ENCODE data around the gene ARPIN.
A peak's percentile ranks its signal among the peaks of the same experiment; 100 is the strongest.
"Not testable (repeated sequence)": the region's sequence is repeated elsewhere in the genome, so short reads cannot be mapped to it uniquely, and the experiment has no call there.

ARPIN gene

GRCh38 chr15:89912674-89913396 is at the start of gene ARPIN:
Gene ARPIN (minus strand): TSS chr15:89912952. CDS start chr15:89912835, 117 bp downstream.
- peak; percentile 64 for DNase-seq

DNA sequence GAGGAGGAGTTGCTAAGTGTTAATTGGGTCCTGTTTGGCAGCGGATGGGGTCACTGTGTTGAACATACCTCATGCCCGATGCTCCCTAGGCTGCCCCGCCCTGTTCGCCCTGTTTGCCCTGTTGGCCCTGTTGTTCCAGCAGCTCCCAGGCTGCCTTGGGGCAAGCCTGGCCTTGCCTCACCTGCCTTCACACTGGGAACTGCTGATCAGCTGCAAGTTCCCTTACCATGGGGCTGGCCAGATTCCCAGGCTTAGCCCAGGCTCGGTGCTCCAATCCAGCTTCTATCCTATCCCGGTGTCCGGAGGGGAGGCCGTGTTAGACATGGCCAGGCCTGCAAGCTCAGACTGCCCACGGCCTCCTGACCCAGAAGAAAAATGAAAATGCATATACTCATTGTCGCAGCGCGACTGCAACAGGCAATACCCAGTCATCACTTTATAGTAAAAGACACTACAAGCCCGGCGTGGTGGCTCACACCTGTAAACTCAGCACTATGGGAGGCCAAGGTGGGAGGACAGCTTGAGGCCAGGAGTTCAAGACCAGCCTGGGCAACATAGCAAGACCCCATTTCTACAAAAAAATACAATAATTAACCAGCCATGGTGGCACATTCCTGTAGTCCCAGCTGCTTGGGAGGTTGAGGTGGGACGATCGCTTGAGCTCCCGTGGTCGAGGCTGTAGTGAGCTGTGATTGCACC is 45.5 kb upstream of the ARPIN start:
- DNase-seq, result no peak

- not testable (repeated sequence) for DNase-seq
Measured at GRCh38 chr15:89955449-89955998, 42.8 kb upstream of the ARPIN start.

DNA sequence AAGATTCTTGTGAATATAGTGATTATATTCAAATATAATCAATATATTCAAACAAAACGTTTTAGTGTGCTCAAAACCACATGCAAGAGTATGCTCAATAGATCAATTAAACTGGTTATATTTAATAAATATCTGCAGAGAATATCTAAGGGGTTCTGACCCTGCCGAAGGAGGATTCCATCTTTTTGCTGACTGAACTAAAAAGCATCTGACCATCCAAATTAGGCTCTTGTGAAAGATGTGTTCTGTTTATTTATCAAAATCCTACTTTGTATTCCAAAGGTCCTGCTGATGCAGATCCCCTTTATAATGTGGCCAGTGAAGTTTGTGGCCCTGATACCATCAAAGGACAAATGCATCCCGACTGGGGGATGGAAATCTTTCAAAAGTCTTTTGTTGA is 41.8 kb upstream of the ARPIN start:
- no peak for DNase-seq

DNA sequence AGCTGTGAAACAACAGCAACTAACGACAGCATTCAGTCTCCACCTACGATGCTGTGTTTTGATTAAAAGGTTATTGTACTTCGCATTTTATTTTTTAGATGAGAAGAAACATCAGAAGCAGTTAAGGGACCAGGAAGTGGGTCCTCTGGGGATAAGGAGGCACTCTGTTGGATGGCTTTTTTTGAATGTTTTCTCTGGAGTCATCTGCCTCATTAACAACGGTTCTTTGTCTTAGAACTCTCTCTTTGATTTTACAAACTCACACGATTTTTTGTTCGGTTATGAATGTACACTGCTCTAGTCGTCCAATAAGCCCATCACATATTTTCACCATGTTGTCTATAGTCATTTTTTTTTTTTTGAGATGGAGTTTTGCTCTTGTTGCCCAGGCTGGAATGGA is 36.0 kb upstream of the ARPIN start:
- no peak for DNase-seq

- DNase-seq, result no peak
Measured at GRCh38 chr15:89947385-89947784, 34.6 kb upstream of the ARPIN start.

GRCh38 chr15:89946681-89947299 is 34.0 kb upstream of the ARPIN start:
- DNase-seq, result no peak

- DNase-seq, result not testable (repeated sequence)
Measured at GRCh38 chr15:89943721-89944120, 31.0 kb upstream of the ARPIN start.

DNA sequence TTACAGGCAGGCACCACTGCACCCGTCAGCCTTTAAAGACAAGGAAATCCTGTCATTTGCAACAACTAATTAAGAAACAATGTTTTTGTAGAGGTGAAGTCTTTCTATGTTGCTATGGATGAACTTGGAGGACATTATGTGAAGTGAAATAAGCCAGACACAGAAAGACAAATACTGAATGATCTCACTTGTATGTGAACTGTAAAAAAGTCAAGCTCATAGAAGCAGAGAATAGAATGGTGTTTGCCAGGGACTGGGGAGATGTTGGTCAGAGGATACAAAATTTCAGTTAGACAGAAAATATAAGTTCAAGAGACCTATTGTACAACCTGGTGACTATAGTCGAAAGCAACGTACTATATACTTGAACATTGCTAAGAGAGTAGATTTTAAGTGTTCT is 27.2 kb upstream of the ARPIN start:
- DNase-seq, result no peak

GRCh38 chr15:89939377-89939776 is 26.6 kb upstream of the ARPIN start:
- not testable (repeated sequence) for DNase-seq

DNA sequence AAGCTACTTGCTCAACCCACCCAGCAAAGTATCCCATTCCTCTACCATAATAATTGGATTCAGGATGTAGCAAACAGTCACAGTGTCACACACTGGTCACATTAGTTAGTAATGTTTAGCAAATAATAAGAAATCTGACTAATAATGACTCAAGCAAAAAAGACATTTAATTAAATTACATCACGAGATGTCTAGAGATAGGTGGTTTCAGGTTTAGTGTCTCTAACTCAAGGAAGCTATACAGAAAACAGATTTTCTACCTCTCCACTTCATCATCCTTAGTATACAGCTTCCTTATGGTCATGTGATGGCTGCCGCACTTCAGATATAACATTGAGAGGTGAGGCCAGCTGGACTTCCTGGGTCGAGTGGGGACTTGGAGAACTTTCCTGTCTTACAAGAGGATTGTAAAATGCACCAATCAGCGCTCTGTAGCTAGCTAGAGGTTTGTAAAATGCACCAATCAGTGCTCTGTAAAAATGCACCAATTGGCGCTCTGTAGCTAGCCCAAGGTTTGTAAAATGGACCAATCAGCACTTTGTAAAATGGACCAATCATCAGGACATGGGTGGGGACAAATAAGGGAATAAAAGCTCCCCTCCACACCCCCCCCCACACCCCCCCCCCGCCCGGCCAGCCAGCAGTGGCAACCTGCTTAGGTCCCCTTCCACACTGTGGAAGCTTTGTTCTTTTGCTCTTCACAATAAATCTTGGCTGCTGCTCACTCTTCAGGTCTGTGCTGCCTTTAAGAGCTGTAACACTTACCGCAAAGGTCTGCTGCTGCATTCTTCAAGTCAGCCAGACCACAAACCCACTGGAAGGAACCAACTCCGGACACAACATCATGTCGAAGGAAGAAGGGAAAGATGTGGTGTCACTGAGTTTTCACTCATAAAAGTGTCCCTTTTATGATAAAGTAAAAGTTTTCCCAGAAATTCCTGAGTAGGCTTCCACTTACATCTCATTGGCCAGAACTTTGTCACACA is 24.9 kb upstream of the ARPIN start:
- DNase-seq, result no peak

DNA sequence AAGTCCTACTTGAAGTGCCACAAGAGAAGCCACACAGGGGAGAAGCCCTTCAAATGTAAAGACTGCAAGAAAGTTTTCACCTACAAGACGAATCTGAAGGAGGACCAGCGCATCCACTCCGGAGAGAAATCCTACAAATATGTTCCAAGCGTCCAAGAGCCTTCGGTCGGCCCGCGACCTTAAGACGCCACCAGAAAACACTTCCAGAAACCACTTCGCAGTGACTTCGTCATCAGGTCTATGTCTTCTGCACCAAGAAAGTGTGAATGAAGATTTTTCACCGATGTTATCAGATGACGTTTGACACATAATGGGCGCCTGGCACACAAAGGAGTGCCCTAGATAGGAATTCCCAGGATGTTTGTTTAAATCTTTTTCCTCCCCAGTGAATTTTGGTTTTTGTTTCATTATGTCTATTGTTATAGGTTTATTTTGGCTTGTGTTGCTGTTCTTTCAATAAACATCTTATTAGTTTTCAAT is 24.1 kb upstream of the ARPIN start:
- DNase-seq, result no peak

- no peak for DNase-seq
Measured at GRCh38 chr15:89936051-89936785, 23.5 kb upstream of the ARPIN start.

- no peak for DNase-seq
Measured at GRCh38 chr15:89932880-89933279, 20.1 kb upstream of the ARPIN start.

GRCh38 chr15:89928421-89928820 is 15.7 kb upstream of the ARPIN start:
- DNase-seq, result no peak

GRCh38 chr15:89926158-89926557 is 13.4 kb upstream of the ARPIN start:
- DNase-seq, result no peak

DNA sequence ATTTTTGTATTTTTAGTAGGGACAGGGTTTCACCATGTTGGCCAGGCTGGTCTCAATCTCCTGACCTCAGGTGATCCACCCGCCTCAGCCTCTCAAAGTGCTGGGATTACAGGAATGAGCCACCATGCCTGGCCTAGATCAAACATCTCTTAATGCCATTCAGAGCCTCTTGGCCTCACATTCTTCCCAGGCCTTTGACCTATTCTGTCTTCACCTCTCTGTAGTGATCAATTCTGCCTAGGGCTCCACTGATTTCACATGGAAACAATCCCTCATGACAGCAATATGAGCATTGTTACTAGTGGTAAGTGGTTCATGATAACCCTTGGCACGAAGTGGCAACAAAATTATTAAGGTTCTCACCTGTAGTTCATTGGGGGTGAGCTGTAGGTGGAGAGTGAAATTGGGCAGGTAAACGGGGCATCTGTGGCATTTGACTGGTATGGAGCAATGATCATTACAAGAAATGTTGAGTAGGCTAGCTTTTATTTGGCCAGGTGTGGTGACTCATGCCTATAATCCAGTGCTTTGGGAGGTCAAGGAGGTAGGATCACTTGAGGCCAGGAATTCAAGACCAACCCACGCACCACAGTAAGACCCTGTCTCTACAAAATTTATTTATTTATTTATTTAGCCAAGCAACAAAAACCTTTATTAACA is 4.8 kb upstream of the ARPIN start:
- DNase-seq, result no peak

- DNase-seq, result no peak
Measured at GRCh38 chr15:89916660-89917059, 3.9 kb upstream of the ARPIN start.

- DNase-seq, result peak; percentile 37
Measured at GRCh38 chr15:89912145-89912673, 543 bp downstream of the ARPIN start.

GRCh38 chr15:89910891-89911626 is 1.7 kb downstream of the ARPIN start:
- DNase-seq, result no peak

All from EL (cell line).